Measurements from ENCODE around the gene CMSS1.

DNA sequence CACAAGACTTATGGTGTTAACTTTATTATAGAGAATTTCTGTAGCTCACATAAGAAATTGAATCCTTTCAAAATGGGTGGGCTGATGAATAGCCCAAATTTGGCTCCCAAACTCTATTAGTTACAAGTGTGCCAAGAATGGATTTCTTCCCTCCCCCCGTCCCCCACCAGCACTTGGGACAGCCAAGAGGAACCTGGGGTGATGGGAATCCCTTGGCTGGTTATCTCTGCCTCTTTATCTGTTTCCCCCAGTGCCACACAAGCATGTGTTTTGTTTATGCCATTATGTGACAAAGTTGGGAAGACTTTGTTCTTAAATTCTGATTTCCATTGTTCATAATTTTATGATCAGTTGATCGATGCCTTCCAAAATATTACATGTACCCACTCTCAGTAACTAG lies 28.3 kb downstream of the CMSS1 start:
- TF ChIP-seq, protein P1, sequence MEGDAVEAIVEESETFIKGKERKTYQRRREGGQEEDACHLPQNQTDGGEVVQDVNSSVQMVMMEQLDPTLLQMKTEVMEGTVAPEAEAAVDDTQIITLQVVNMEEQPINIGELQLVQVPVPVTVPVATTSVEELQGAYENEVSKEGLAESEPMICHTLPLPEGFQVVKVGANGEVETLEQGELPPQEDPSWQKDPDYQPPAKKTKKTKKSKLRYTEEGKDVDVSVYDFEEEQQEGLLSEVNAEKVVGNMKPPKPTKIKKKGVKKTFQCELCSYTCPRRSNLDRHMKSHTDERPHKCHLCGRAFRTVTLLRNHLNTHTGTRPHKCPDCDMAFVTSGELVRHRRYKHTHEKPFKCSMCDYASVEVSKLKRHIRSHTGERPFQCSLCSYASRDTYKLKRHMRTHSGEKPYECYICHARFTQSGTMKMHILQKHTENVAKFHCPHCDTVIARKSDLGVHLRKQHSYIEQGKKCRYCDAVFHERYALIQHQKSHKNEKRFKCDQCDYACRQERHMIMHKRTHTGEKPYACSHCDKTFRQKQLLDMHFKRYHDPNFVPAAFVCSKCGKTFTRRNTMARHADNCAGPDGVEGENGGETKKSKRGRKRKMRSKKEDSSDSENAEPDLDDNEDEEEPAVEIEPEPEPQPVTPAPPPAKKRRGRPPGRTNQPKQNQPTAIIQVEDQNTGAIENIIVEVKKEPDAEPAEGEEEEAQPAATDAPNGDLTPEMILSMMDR (IDR thresholded peaks at IDR 0.05), result no peak
- no peak for TF ChIP-seq POLR2A (IDR thresholded peaks at IDR 0.05)

Measured in Peyer's patch (tissue), 4 donors.